ENCODE results near the gene USP2. TPM values are rescaled to one million over a fixed set of nuclear protein-coding genes. Genes with fewer than 3 reads are reported as not detected.

USP2 gene
- total and polyA plus RNA-seq, 2 of the 4 experiments (the other 2 are of a cell fraction): 0.18 to 0.79 TPM

GRCh38 chr11:119396835-119397234 lies 15.3 kb upstream of the USP2 start:
- Histone ChIP-seq H3K56ac (ENCODE audit: extremely low read depth, insufficient read depth, low read length) (no peak overlapping the region), H3K9me3 (ENCODE audit: control insufficient read depth, insufficient read depth, low read length) (peaks cover 12% of the 10 kb centered on the region), H3K18ac (ENCODE audit: low read depth, low read length) (no peak overlapping the region), H2BK5ac (ENCODE audit: low read depth, low read length, poor library complexity, severe bottlenecking) (no peak overlapping the region), H3K23ac (ENCODE audit: low read depth, low read length) (no peak overlapping the region), H3K27ac (ENCODE audit: insufficient read depth, low read length) (no peak overlapping the region), H3K36me3 (ENCODE audit: control insufficient read depth, insufficient read depth, low read length) (no peaks in the 10 kb centered on the region), H2BK120ac (ENCODE audit: low read depth, low read length) (no peak overlapping the region), H4K5ac (ENCODE audit: low read depth, low read length) (no peak overlapping the region), H2AFZ (replicated peaks; ENCODE audit: low read length, poor library complexity) (no peak overlapping the region), H2AK9ac (replicated peaks; ENCODE audit: low read depth, low read length, poor library complexity) (no peak overlapping the region), H4K8ac (ENCODE audit: low read depth in 2 of 2, low read length in 2 of 2) (no peak overlapping the region), H3K4me1 (ENCODE audit: control insufficient read depth, insufficient read depth, low read length) (no peaks in the 10 kb centered on the region), H3K9me1 (ENCODE audit: insufficient read depth, low read length) (no peaks in the 10 kb centered on the region), H2BK15ac (ENCODE audit: low read depth, low read length) (no peak overlapping the region), H4K91ac (ENCODE audit: insufficient read depth, low read depth, low read length) (no peak overlapping the region), H3K27me3 (ENCODE audit: control insufficient read depth, insufficient read depth, low read length) (peaks cover 11% of the 10 kb centered on the region), H3K14ac (replicated peaks; ENCODE audit: low read depth, low read length) (no peak overlapping the region), H4K20me1 (ENCODE audit: insufficient read depth, low read length) (no peaks in the 10 kb centered on the region), H2BK20ac (ENCODE audit: low read depth, low read length) (no peak overlapping the region), H3K4ac (ENCODE audit: low read depth, low read length) (no peak overlapping the region), H3K4me2 (ENCODE audit: low read depth, low read length) (no peak overlapping the region), H3K9ac (ENCODE audit: low read depth, low read length) (no peak overlapping the region), H3K79me1 (ENCODE audit: low read depth in 1 of 2, low read length in 2 of 2) (no peaks in the 10 kb centered on the region), H3K4me3 (ENCODE audit: insufficient read depth, low read depth, low read length) (no peak overlapping the region), H2AK5ac (ENCODE audit: low read depth, low read length) (no peak overlapping the region)
- ATAC-seq (ENCODE audit: low read depth): no peak
- no CpG with 5 or more reads among the region's 1 CpG for WGBS, 2 experiments (ENCODE audit: extremely low coverage in 2 of 2, insufficient read length in 1 of 2)
- no peak for DNase-seq
- TF ChIP-seq, protein P1, sequence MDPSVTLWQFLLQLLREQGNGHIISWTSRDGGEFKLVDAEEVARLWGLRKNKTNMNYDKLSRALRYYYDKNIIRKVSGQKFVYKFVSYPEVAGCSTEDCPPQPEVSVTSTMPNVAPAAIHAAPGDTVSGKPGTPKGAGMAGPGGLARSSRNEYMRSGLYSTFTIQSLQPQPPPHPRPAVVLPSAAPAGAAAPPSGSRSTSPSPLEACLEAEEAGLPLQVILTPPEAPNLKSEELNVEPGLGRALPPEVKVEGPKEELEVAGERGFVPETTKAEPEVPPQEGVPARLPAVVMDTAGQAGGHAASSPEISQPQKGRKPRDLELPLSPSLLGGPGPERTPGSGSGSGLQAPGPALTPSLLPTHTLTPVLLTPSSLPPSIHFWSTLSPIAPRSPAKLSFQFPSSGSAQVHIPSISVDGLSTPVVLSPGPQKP (IDR thresholded peaks at IDR 0.05; ENCODE audit: borderline replicate concordance, low read depth, low read length): no peak
- TF ChIP-seq USF2 (IDR thresholded peaks at IDR 0.05; ENCODE audit: low read depth, low read length) (no peak), CEBPB (IDR thresholded peaks at IDR 0.05; ENCODE audit: low read depth, low read length) (peak; percentile 66), BHLHE40 (IDR thresholded peaks at IDR 0.05; ENCODE audit: low read depth, low read length) (no peak)
- ChIA-PET POLR2A (ENCODE audit: unreplicated experiment) (no interaction called here), CTCF (interaction anchor here (0.7 kb wide), 1 partner anchor 14 kb away, joined by 6 read pairs; no protein-coding TSS in a partner anchor)
- intact Hi-C loops (cut with micrococcal nuclease) (no loop called here), dilution Hi-C loops (cut with HindIII; ENCODE audit: low sequenced_read_pairs, unreplicated experiment) (no loop called here), in situ Hi-C loops (cut with MboI; ENCODE audit: low sequenced_read_pairs) (no loop called here)
- BruUV-seq (replicated peaks): no TSS peak

Measured in IMR-90 (cell line).